K562 treated with DMSO at 1 percent for 48 hours (cell line): ENCODE measurements around the gene CSPG4. TPM values are rescaled to one million over a fixed set of nuclear protein-coding genes. Genes with fewer than 3 reads are reported as not detected.

ENCODE experiments used
- total RNA-seq: library from RNA; unstranded; fragments of 300-600 nt; gene quantifications from 2 replicates; pipeline ENCODE4 v1.2.3, GENCODE V29; 2022; ENCODE audit warnings: low replicate concordance; ENCODE audit errors: extremely low read depth

The CSPG4 gene
- total RNA-seq, result not detected in 2 replicates

DNA sequence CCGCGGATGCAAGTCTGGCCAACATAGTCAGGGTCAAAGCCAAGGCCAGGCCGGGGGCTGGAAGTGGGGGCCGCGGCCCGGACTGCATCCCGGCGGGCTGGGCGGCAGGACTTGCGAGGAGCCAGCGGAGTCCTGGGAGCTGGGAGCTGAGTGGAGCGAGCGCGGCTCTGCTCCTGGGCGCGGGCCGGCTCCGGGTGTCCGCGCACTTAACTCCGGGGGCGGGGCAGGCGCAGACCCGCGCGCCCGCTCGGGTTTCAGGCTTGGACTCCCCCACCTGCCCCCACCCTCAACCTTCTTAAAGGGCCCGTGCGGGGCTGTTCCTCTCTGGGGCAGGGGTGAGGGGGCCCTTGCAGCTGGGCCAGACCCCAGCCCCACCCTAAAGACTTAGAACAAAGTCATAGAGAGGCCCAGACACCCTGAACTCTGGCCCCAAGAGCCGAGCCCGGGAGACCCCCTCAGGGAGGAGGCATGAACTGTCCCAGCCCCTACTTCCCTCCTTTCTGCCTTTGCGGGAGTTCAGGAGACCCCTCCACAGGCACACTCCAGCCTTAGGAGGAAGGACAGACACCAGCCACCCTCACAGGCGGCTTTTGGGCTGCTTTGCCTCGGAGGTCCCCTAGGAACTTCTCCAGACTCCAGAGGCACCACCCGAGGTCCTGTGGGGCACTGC, at the start of gene CSPG4:
TSS of gene CSPG4 (minus strand) at position 181 of the 670 bp plus-strand sequence. CDS start at position 88, 93 bp downstream.

GRCh38 chr15:75647370-75648155, 65.1 kb downstream of the CSPG4 start, which contains the start of gene SNX33:
SNX33 (plus strand) TSS chr15:75647912; CDS start chr15:75649103, 1,191 bp downstream.

DNA sequence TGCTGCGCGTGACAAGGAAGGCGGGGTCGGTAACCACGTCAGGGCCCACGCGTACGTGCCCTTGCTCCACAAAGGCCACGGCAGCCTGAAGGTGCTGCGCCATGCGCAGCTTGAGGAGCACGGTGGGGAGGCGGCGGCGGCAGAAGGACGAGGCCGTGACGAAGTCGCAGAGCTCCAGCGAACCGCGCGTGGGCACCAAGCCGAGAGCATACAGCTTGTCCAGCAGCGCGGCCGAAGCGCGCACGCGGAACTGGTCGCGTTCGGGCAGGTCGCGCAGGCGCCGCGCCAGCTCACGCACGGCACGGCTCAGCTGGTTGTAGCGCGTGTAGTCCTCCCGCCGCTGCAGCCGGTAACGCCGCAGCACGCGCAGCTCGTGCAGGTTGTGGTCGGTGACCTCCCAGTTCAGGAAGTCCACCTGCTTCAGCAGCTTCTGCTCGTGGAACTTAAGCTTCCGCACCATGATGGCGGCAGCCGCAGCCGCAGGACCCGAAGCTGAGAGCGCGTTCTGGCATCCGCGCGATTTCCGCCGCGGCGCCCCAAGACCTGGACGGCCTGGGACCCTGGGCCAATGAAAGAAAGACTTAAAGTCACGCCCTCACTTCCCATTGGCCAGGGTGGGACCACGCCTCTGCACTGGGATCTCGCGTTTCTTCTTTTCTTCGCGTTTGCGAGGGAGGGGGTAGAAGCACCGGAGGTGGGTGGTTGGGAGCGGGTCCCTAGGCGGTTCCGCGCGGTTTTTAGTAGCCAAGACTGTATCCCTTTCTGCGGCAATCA, 72.8 kb downstream of the CSPG4 start, which contains the start of gene IMP3:
TSS of gene IMP3 (minus strand) at position 516 of the 774 bp plus-strand sequence. CDS start at position 460, 56 bp downstream.

DNA sequence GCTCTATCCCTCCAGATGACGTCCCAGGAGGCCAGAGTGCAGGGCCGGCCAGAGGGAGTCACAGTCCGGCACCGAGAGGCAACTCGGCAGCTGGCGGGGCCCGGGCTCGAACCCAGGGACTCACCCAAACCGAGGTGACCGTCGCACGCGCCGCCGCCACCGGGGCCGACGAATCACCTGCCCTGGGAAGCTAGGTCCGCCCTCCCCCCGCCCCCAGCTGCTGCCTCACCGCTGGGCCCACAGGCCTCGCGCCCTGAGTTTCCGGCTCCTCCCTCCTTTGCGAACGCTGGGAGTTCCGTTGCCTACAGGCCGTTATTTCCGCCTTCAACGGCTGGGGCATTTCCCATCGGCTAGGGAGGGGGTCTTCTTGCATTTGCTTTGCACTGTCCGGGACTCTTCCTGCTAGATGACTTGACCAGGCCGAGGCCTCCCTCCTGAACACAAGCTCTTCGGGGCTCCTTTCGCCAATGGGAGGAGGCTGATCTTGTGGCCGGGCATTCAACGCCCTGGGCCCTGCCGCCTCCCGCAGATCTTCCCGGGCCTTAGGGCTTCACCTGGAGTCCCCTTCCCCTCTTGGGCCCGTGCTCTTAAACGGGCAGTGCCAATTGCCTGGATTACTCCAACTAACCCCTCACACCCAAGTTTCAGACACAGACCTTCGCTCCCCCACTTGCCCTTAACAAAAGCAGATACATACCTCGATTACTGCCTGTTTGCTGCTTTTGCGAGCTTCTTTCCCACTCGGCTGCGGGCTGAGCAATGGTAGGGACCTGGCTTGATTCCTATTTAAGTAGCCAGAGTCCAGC, 86.9 kb downstream of the CSPG4 start, which contains the start of gene SNUPN:
TSS of gene SNUPN (minus strand) at position 184 of the 806 bp plus-strand sequence. CDS start 4,674 bp downstream, outside the sequence.

Other genes with a start within 250 kb of the CSPG4 start
- not detected in 2 replicates for gene PTPN9, start 133.5 kb downstream of the CSPG4 start, total RNA-seq
- not detected in 2 replicates for gene SNUPN, start 87.1 kb downstream of the CSPG4 start, total RNA-seq
- gene IMP3, start 72.6 kb downstream of the CSPG4 start, total RNA-seq, result not detected in 2 replicates
- not detected in 2 replicates for gene SNX33, start 64.9 kb downstream of the CSPG4 start, total RNA-seq
- not detected in 2 replicates for gene UBE2Q2, start 130.6 kb upstream of the CSPG4 start, total RNA-seq
- not detected in 2 replicates for gene FBXO22, start 191.0 kb upstream of the CSPG4 start, total RNA-seq